GM18519 (cell line): ENCODE results near the gene IFTAP.

ENCODE experiments used
- ATAC-seq: cut with Tn5 transposase; IDR thresholded peaks from one replicate; pipeline ENCODE4 v1.9.1; 2021; ENCODE audit warnings: mild to moderate bottlenecking, moderate library complexity; ENCODE audit not compliant: unreplicated experiment, low FRiP score

Gene IFTAP

DNA sequence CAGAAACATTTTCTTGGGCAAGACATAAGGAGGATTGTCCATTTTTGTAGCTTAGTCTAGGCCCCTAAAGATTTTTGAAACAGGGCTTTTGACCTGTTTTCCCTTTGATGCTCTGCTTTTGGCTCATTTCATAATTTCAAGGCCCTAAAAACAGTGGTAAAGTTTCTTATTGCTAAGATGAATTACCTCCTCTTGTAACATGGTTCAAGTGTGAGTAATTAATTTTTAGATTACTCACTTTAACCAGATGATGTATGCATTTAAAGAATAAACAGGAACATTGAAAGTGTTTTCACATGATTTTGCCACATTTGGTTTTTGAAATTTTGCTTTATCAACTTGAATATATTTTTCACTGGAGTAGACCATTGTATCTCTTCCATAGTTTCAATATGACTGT is 2.6 kb downstream of the IFTAP start:
- ATAC-seq, result no peak

GRCh38 chr11:36598051-36598450 is 3.7 kb downstream of the IFTAP start, which contains the start of gene RAG2:
Gene RAG2, minus strand, starts transcription at chr11:36598236. Its CDS starts 4,068 bp downstream, at chr11:36594168.
- ATAC-seq, result no peak

DNA sequence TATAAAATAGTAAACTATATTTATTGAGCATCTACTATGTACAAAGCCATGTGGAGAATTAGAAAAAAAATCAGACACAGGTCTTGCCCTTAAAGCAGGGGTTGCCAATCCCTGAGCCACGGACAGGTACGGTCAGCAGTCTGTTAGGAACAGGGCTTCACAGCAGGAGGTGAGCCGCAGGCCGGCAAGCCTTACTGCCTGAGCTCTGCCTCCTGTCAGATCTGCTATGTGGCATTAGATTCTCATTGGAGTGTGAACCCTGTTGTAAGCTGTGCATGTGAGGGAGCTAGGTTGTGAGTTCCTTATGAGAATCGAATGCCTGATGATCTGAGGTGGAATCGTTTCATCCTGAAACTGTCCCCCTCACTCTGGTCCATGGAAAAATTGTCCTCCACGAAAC is 5.9 kb downstream of the IFTAP start:
- no peak for ATAC-seq

DNA sequence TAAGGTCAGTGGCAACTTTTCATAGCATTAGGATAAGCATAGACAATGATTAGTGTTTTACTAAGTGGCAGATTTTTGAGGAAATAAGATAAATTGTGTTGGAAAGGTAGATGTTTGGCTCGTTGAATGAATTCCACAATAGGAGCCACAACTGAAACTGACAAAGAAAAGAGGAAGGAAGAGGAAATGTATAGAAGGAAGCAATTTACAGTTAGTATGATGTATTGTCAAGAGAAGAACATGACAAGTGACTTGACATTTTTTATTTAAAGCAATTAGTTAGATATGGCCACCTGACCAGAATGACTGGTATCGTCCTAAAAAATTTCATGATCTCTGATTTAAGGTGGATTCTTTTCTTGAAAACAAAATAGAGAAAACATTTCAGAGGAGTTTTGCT is 6.9 kb downstream of the IFTAP start:
- no peak for ATAC-seq

DNA sequence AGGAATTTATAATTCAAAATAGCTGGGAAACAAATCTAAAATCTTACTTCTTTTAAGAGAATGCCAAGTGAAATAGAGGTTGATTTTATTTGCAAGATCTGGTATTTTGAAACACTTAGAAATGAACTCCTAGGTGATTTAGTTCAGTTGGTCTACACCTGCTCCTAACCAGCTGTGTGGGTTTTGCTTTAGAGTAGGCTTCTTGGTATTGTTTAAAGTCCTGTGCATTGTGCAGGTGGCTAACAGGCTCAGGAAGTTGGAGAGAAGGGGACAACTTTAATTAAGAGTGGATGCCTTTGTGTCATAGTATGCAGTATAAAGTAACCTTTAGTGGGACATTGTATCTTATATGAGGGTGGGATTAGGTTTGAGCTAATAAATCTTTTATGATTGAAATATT is 7.8 kb downstream of the IFTAP start:
- no peak for ATAC-seq

GRCh38 chr11:36605221-36606216 is 11.2 kb downstream of the IFTAP start:
- ATAC-seq, result peak; percentile 70

DNA sequence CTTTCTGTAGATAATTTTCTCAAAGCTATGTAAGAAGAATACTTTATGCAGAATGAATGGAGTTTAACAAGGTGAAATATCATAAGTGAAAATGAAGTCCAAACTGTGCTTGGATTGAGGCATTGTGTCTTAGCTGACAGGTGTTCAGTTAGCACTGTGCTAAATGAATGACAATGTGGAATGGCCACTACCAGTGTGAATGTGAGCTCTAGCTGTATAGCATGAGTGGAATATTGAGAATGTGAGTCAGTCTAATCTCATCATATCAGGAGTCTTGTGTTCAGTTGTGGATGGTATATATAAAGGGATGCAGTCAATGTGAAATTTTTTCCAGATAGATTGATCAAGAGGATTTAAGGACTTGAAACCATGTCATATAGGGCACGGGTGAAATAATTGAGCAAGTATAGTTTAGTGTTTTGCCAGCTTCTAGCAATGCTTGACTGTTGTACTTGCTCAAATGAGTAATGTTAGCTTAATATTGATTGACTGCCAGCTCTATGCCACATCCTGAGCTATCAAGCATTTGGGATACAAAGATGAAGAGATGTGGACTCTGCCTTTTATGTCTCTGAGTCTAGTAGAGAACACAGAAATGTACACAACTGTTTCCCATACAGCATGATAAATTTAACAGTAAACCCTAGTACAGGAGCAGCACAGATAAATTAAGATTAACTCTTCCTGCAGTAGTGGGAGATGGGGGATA is 14.3 kb downstream of the IFTAP start:
- no peak for ATAC-seq

DNA sequence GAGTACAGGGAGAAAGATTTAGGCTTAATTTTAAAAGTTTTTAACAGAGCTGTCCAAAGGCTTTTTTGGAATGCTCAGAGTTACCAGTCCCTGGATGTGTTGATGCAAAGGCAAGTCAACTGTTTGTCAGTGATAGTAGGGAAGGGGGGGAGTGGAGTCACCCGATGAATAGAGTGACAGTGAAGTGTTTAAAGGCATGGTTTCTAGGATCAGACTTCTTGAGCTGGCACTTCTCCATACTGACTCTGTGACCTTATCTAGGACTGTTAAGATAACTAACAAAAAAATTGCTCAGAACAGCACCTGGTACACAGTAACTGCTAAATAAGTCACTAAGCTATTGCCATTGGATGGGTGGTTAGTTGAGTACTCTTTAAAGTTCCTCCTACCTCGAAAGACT is 15.1 kb downstream of the IFTAP start:
- ATAC-seq, result no peak

DNA sequence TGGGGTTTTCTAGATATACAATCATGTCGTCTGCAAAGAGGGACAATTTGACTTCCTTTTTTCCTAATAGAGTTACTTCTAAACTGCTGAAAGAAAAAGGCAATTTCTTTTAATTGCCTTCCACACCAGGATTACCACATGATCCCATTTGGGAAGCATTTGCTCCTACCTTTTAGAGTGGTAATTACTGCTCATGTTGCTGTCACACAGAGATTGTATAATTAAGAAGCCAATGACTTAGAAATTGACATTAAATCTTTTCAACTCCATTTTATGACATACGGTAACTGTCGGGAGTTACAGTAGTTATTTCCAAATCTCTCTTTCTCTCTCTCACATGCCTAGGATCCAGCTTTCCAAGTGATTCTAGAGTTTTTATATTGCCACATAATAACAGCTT is 21.5 kb downstream of the IFTAP start:
- no peak for ATAC-seq

DNA sequence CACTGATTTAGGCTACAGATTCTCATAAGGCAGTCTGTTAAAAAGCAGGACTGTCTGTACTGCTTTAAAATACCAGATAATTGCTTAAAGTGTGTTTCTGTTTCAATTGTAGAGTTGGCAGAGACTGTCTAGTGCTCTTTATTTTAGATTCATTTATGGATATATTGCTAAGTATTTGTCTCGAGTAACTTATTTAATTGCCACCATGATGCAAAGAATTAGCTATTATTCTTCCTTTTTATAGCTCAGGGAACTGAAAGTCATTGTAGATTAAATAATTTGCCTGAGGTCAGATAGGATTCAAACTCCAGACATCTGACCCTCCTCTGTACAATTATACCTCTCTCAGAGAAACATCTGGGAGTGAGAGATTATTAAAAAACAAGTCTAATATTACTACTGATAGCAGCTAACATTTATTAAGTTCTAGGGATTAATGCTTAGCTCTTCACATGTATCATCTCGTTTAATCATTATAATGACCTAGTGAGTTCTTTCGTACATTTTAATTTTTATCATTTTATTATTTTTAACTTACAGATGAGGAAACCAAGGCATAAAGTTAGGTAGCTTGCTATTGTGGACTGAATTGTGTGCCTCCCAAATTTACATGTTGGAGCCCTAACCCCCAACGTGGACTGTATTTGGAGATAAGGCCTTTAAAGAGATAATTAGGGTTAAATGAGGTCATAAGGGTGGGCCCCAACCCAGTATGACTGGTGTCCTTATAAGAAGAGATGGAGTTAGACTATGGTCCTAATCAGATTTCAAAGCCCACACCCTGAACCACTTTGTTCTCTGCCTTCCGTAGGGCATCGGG is 23.5 kb downstream of the IFTAP start:
- no peak for ATAC-seq

GRCh38 chr11:36618363-36619047 is 24.2 kb downstream of the IFTAP start:
- ATAC-seq, result no peak

GRCh38 chr11:36619502-36619901 is 25.2 kb downstream of the IFTAP start:
- ATAC-seq, result no peak

DNA sequence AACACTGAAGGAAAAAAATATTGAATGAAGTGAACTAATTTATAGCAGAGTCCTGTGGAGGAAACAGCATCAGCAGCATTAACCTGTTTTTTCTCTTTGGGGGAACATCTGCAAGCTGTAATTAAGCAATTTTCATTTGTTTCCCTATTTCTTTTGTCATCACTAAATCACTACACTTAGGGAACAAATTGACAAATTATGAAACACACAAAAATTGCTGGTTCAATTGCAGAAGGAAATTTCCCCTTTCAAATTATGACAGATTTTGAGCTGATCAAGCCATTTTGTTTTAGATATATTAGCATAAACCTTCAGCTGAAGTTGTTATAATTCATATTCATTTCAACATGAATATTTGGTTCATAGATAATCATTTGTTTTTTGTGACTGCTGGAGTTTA is 25.9 kb downstream of the IFTAP start:
- ATAC-seq, result no peak

DNA sequence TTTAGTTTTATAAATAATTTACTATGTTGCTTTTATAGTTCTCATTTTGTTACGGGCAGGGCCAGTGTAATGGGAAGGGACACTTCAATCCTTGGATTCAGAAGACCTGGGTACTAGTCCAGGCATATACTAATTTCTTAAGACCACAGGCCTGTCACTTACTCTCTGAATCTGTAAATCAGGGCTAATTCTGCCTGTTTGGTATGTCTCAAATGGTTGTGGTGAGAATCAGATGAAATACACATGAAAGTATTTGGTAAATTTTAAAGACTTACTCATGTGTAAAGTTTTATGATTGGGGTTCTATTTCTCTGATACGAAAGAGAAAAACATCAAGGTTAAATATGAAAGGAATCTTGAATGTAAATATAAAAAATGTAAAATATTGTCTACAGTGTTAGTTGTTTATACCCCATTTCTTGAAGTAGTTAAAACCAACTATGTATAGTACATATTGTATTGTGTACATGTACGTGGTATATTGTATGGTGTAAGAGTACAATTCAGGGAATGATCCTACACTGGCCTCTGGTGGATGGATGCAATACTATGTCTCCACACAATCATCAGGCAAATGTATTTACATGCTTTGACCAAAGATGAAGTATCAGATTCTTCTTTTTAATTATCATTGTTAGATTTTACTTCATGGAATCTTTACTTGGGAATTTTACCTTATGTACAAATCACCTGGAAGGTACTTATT is 28.3 kb downstream of the IFTAP start:
- peak; percentile 80 for ATAC-seq

- ATAC-seq, result no peak
These were observed 29.2 kb downstream of the IFTAP start for GRCh38 chr11:36623494-36623893.

DNA sequence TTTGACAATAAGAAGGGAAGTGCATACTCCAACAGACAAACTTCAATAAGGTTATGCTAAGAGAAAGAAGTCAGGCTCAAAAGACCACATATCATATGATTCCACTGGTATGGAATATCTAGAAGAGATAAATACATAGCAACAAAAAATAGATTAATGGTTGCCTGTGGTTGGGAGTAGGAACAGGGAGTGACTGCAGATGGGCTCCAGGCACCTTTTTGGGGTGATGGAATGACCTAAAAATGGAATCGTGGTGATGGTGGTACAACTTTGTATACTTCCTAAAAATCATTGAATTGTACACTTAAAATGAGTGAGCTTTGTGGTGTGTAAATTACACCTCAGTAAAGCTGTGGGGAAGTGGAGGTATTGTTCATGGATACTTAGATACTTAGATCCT is 32.7 kb downstream of the IFTAP start:
- no peak for ATAC-seq

GRCh38 chr11:36627471-36627870 is 33.2 kb downstream of the IFTAP start:
- ATAC-seq, result no peak

GRCh38 chr11:36628141-36628540 is 33.8 kb downstream of the IFTAP start:
- no peak for ATAC-seq

DNA sequence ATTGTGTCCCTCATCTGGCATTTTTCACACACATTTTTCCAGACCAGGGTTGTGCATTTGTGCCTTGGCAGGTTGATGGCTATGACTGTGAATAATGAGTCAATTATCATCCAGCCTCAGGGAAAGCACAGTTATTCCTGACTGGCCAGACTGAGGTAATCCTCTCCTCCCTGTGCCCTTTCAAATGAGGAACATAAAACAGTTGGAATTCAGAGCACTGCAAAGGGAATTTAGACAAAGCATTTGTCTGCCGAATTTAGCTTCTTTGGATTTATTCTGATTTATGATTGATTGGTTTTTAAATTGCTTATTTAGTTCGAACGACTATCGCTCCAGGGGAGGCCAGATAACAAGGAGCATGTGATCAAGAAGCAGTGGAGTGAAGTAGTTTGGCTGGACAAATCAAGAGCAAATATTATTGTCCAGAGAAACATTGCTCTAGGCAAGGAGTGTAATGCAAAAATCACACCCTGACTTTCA is 34.5 kb downstream of the IFTAP start:
- no peak for ATAC-seq
